SK-N-MC (cell line): ENCODE data around the gene ATP1A1.

Experiments
- EZH2 ChIP-seq: fragments of 200-600 bp; sonication (generic); IDR thresholded peaks from one replicate; pipeline ENCODE4 v1.6.1; 2017; ENCODE audit warnings: antibody characterized with exemption
- FOXP2 ChIP-seq: optimal IDR thresholded peaks from 2 replicates; pipeline ENCODE3; 2011; ENCODE audit warnings: mild to moderate bottlenecking, moderate library complexity; ENCODE audit not compliant: insufficient read depth; ENCODE audit errors: extremely low read length, control extremely low read depth
- POLR2AphosphoS5 ChIP-seq: IDR thresholded peaks from 2 replicates; pipeline ENCODE4 v1.6.1; 2012; ENCODE audit warnings: mild to moderate bottlenecking, low read depth, low read length, borderline replicate concordance

GRCh38 chr1:116328671-116329070 is 44.4 kb upstream of the ATP1A1 start:
- TF ChIP-seq EZH2 (no peak), POLR2AphosphoS5 (no peak), FOXP2 (no peak)
